ENCODE data around the gene SSBP3.

Gene SSBP3

GRCh38 chr1:54307305-54307704 is 98.9 kb downstream of the SSBP3 start:
- DNase-seq (ENCODE audit: low read depth in 2 of 2): no peak

DNA sequence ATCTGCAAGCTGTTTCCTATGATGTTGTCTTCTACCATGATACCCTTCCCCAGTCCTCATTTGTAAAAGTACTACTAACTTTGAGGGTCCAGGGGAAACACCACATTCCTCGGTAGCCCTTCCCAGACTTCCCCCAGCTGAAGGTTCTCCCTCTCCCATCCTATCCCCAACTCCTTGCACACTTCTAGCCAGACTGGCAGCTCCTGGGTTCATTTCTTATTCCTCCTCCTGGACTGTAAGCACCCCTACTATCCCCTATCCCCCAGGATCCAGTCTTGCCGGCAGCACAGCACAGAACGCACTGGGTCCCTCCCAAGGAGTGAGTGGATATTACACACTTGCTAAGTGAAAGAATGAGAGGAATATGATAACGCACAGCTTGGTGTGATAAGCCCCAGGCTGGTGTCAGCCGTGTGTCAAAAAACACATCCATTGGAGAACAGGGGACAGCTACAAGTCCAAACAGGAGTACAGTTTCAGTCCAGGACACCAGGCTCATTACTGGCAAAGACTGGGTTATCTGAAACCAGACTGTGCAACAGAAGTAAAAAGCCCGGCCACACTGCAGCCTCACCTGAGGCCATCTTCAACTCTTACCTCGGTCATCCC is 100.2 kb downstream of the SSBP3 start:
- DNase-seq (ENCODE audit: low read depth in 2 of 2): no peak

DNA sequence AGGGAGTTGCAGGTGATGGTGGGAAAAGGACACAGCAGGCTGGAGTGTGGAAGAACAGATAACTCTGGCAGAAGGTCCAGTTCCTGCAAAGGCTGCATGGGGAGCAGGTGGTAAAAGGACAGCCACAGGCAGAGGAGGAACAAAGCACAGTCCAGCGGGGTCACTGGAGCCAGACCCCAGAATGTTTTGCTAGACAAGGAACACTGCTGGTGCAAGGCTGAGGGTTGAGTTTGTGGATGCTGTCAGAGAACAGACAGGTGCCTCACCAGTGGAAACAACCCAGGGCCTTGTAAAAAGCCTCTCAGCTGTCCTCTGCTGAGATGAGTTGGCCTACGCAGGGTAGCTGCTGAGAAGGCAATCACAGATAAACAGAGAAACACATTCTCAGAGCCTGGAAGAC is 101.7 kb downstream of the SSBP3 start:
- DNase-seq (ENCODE audit: low read depth in 2 of 2): no peak

DNA sequence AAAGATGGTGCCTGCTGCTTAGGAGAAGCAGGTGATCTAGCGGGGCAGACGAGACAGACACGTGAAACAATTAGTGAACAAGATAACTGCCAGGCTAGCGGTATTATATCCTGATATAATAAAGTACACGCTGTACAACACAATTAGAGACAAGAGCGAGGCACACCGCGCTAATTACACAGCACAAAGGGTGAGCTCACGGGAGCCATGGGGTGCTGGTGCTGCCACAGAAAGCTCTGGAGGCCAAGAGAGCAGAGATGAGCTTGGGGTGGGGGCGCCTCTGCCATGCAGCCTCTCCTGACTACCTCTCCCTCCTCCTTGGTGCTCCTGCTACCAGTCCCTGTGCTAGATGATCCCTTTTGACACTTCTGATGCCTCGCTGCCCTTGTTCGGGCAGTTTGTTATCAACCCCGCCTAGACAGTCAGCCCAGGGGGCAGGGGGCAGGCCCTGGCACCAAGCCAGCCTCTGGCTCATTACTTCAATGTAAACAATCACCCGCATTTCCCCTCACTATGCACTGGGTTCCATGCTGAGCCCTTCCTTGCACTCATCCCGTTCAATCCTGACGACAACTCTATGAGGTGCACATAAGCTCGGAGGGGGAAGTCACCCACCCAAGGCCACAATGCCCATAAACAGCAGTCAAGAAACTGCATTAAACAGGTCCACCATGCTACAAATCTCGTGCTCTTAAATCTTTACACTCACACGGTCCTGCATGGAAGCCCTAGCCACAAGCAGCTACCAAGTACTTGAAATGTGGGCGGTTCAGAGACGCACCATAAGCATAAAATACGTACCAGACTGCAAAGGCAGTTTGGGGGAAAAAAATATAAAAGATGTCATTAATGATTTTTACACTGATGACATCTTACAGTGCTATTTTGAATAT is 103.0 kb downstream of the SSBP3 start:
- DNase-seq (ENCODE audit: low read depth in 2 of 2): no peak

DNA sequence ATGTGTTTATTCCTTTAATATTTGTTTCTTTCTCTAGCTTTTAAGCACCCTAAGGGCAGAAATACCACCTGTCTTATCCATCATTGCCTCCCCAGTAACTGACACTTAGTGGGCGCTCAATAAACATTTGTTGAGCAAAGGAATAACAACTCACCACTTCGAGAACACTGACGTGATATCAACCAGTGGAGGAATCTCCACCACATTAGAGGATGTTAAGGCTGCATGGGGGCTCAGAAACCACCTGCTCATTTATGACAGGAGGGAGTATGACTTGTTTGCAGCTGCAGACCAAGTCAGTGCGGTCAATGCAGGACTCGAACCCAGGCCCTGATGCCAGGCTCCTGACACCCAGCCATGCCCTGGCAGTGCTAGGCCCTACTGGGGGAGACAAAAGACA is 103.6 kb downstream of the SSBP3 start:
- no peak for DNase-seq (ENCODE audit: low read depth in 2 of 2)

GRCh38 chr1:54301497-54301896 is 104.7 kb downstream of the SSBP3 start:
- no peak for DNase-seq (ENCODE audit: low read depth in 2 of 2)

DNA sequence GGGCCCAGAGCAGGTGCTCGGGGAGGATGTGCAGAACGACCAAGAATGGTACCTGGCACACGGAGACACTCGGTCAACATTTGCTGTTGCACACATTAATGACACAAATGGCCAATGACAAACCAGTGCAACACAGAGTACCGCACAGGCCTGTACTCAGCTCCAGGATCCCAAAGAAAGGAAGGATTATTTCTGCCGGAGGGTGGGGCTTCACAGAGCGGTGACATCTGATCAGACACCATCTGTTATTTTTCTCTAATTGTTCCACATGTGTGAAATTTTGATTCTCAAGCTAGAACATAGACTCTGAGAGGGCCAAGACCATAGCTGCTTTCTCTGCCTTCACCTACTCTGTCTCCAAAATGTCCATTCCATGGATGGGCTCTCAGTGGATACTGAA is 105.8 kb downstream of the SSBP3 start:
- DNase-seq (ENCODE audit: low read depth in 2 of 2): no peak

DNA sequence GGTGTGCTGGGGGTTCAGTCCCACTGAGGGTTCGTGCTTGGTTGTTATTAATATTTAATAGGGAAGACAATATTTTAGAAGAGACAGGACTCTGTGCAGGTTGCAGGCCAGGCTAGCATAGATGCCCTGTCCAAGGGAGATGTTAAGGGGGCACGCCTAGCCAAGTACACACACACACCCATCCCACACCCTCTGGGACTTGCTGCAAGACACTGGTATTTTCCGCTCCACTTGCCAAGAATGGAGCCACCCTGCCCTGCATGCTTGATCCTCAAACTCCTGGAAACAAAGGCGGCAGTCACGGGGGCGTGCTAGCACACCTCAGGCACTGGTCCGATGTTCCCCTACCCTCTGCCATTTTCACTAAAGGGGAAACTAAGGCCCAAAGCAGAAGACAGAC is 107.2 kb downstream of the SSBP3 start:
- no peak for DNase-seq (ENCODE audit: low read depth in 2 of 2)

DNA sequence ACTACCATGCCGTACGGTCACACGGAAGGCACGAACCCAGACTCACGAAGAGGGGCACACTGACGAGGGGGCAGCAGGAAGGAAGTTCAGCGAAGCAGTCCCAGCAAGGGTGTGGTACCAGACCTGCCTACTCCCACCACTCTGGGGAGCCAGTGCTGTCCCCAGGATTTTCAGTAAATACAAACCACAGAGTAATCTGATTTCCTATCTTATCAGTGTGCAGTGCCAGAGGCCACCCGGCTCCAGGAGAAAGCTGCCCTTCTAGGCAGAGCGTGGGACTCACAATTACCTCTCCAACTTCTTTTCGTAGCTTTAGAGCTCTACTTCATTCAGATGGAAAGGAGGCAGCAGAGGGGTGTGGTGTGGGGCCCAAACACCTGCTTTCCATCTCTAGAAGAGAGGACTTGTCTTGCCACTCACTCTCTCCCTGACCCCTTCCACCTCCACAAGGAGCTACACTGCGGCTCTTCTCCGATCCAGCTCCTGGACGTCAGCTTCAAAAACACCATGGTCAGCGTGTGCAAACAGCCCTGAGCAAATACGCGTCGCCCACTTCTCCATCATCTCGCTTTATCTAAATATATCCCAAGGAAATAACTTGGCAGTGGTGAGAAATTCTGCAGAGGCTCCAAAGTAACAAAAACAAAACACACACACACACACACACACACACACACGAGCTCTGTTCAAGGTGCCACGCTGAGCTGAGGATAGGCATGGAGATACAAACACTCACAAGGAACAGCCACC is 107.7 kb downstream of the SSBP3 start:
- DNase-seq (ENCODE audit: low read depth in 2 of 2): no peak

- no peak for DNase-seq (ENCODE audit: low read depth in 2 of 2)
These were observed 108.5 kb downstream of the SSBP3 start for GRCh38 chr1:54297596-54298283.

DNA sequence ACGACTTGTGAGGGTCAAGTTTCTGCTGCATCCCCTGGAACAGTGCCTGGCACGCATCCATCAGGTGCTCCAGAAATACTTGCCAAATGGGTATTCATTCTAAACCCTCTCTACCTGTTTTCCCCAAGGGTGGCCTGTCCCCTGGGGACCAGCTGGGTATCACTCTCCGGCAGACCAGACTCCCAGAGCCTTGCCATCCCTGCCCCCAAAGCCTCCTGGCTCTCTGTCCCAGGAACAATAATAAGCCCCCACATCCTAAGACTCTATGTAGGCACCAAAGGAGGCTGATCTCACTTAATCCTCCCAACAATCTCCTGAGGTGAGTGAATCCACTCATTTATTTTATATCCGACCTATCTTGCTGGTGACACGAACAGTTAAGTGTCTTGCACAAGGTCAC is 109.5 kb downstream of the SSBP3 start:
- DNase-seq (ENCODE audit: low read depth in 2 of 2): no peak

GRCh38 chr1:54294887-54295286 is 111.3 kb downstream of the SSBP3 start:
- no peak for DNase-seq (ENCODE audit: low read depth in 2 of 2)

DNA sequence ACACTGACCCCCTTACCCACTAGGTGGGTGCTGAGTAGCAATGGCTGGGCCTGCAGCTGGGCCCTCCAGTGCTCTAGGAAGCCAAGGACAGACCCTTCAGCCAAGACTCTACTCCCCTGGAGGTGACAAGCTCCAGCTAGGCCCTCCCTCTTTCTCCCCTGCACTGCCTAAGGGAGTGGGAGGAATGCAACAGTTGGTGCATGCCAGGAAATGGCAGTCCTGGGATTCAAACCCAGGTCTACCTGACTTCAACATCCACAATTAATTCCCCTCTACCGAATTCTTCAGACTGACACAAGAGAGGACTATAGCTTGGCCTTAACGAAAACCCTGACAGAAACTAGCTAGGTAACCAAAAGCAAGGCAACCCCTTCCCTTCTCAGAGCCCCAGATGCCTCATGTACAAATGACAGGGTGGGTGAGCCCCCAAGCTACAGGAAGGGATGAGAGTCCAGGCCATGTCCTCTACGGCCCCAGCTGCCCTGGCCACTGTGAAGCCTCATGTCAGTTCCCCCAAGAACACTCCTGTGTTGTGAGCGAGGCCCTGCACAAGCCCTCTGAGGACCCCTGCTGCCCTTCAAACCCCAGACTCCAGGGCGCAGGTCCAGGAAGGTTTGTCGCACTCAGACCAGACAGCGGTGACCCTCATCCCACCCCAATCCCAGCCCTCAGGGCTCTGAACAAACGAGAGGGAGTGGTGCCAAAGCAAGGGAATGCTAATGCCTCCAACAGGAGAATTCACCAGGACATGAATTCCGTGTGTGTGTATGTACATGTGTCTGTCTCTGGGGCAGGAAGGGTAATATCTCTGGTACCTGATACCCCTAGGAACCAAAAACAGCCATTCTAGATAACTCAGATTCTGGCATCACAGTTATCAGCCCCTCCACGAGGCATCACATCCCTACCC is 113.9 kb downstream of the SSBP3 start:
- DNase-seq (ENCODE audit: low read depth in 2 of 2): no peak

- no peak for DNase-seq (ENCODE audit: low read depth in 2 of 2)
These were observed 114.8 kb downstream of the SSBP3 start for GRCh38 chr1:54291276-54292001.

DNA sequence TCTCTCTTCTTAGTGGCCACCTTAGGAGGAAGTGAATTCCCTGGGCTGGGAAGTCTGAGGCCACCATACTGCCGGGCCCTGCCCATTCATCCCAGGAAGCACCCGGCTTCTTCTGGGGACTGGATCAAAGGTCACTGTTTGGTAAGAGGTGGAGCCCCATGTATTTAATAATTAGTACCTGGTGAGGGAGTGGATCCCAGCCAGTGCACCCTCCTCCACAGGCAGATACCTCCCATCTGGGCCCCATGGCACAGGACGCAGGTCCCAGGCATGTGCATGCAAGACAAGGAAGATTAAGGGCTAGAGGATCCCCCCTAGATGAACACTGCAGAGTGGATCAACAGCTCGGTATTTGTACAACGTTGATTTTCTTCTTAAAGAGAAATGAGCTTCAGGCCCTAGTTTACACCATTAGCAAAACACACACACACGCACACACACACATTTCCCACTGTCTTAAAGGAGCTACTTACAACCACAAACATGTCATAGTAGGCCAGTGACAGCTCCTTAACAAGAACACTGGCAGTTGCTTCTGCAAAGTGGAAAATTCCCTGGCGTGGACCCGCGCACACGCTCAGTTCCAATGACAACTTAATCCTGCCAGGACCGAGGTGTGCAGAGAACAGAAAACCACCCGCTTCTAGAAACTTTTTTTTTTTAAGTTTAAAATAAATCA is 115.5 kb downstream of the SSBP3 start:
- no peak for DNase-seq (ENCODE audit: low read depth in 2 of 2)

- no peak for DNase-seq (ENCODE audit: low read depth in 2 of 2)
These were observed 116.4 kb downstream of the SSBP3 start for GRCh38 chr1:54289712-54290233.

DNA sequence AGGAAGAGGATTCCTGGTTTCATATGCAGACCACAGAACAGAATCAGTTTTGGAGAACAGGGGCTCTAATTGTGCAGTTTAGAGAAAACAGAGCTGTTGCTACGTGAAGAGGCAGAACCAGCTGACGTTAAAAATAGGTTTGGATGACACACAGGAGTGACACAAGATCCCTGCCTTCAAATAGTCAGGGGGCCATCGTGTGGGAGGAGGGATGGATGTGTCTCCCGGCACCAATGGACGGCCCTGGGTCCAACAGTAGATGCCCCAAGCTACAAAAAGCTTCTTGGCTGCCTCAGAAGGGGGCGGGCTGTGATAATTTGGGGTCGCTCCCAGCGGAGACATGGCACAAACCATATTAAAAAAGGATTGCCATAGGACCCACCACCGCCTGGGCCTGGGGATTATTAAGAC is 118.4 kb downstream of the SSBP3 start:
- no peak for DNase-seq (ENCODE audit: low read depth in 2 of 2)

DNA sequence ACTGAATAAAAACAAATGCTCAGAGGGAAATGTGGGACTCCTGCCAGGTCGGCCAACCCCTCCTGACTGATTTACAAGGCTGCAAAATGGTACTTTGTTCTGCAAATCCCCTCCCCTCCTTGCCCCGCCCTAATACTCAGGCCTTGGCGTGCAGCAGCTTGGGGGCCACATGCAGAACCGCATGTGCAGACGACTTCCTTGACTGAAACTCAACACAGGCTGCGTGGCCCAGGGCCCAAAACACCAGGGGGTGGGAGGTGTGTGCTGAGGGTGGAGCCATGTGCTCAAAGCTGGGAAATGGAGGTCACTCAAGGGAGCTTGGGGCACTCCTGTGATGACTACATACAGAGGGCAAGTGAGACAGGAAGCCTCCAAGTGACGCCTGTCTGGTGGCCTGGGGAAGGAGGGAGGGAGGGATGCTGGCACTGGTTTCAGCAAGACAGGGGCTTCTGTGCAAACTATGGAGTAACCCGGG is 119.0 kb downstream of the SSBP3 start:
- peak; percentile 59 to 62 for DNase-seq (ENCODE audit: low read depth in 2 of 2)

- no peak for DNase-seq (ENCODE audit: low read depth in 2 of 2)
These were observed 120.3 kb downstream of the SSBP3 start for GRCh38 chr1:54285815-54286345.
